IMR-90 (cell line): ENCODE results near the gene MT1G. TPM values are rescaled to one million over a fixed set of nuclear protein-coding genes. Genes with fewer than 3 reads are reported as not detected.

Experiments
- ATAC-seq: fragments of 200-7000 bp; cut with Tn5 transposase; 2 replicates; pipeline ENCODE4 v1.9.1; 2020; ENCODE audit warnings: low read depth, mild to moderate bottlenecking, moderate library complexity
- BruUV-seq: library from RNA; stranded (reverse); fragments of 400-500 nt; replicated peaks from 2 replicates; lab custom pipeline; 2021; lab: Mats Ljungman, UMichigan
- CTCF ChIA-PET: fragments of 300-600 bp; formaldehyde crosslinking; extraction: SDS; loops from one replicate; lab custom pipeline; 2021; ENCODE audit warnings: antibody characterized with exemption; lab: Yijun Ruan, JAX
- POLR2A ChIA-PET: fragments of 300-600 bp; sonication (Branson Sonifier 250); formaldehyde crosslinking; loops from one replicate; lab custom pipeline; 2022; ENCODE audit warnings: antibody characterized with exemption; ENCODE audit not compliant: unreplicated experiment; lab: Charles Lee
- DNase-seq: peaks from one replicate; pipeline ENCODE4 v3.0.0; 2013
- H2AFZ ChIP-seq: replicated peaks from 2 replicates; pipeline ENCODE3; 2013; ENCODE audit warnings: low read length, mild to moderate bottlenecking; ENCODE audit not compliant: poor library complexity
- H2AK5ac ChIP-seq: 2 replicates; pipeline ENCODE4 v1.6.1; 2013; ENCODE audit warnings: low read depth, low read length, inconsistent platforms
- H2AK9ac ChIP-seq: replicated peaks from 2 replicates; pipeline ENCODE3; 2013; ENCODE audit warnings: mild to moderate bottlenecking, low read depth, low read length, moderate library complexity; ENCODE audit not compliant: poor library complexity
- H2BK120ac ChIP-seq: 2 replicates; pipeline ENCODE4 v1.6.1; 2013; ENCODE audit warnings: low read depth, low read length, inconsistent platforms
- H2BK15ac ChIP-seq: 3 replicates; pipeline ENCODE4 v1.6.1; 2013; ENCODE audit warnings: low read depth, low read length, inconsistent platforms
- H2BK20ac ChIP-seq: 2 replicates; pipeline ENCODE4 v1.6.1; 2013; ENCODE audit warnings: low read depth, mild to moderate bottlenecking, inconsistent platforms, low read length, moderate library complexity
- H2BK5ac ChIP-seq: 2 replicates; pipeline ENCODE4 v1.6.1; 2013; ENCODE audit warnings: mild to moderate bottlenecking, low read depth, low read length, inconsistent platforms; ENCODE audit not compliant: poor library complexity, severe bottlenecking
- H3K14ac ChIP-seq: replicated peaks from 2 replicates; pipeline ENCODE4 v1.6.1; 2013; ENCODE audit warnings: low read depth, low read length, inconsistent platforms
- H3K18ac ChIP-seq: 2 replicates; pipeline ENCODE4 v1.6.1; 2013; ENCODE audit warnings: low read depth, low read length, control low read depth
- H3K23ac ChIP-seq: 2 replicates; pipeline ENCODE4 v1.6.1; 2013; ENCODE audit warnings: low read depth, low read length, inconsistent platforms
- H3K27ac ChIP-seq: 2 replicates; pipeline ENCODE4 v1.5.1; 2013; ENCODE audit warnings: mild to moderate bottlenecking, control low read depth, low read length; ENCODE audit not compliant: insufficient read depth
- H3K27me3 ChIP-seq: 2 replicates; pipeline ENCODE4 v1.6.1; 2013; ENCODE audit warnings: low read length; ENCODE audit not compliant: control insufficient read depth, insufficient read depth
- H3K36me3 ChIP-seq: 2 replicates; pipeline ENCODE4 v1.6.1; 2013; ENCODE audit warnings: low read length, mixed read lengths; ENCODE audit not compliant: control insufficient read depth, insufficient read depth
- H3K4ac ChIP-seq: 2 replicates; pipeline ENCODE4 v1.6.1; 2013; ENCODE audit warnings: low read depth, low read length, inconsistent platforms
- H3K4me1 ChIP-seq: 2 replicates; pipeline ENCODE4 v1.6.1; 2013; ENCODE audit warnings: low read length, mixed read lengths; ENCODE audit not compliant: control insufficient read depth, insufficient read depth
- H3K4me2 ChIP-seq: 2 replicates; pipeline ENCODE4 v1.6.1; 2013; ENCODE audit warnings: low read depth, mild to moderate bottlenecking, control low read depth, low read length, moderate library complexity
- H3K4me3 ChIP-seq: 2 replicates; pipeline ENCODE4 v1.5.1; 2013; ENCODE audit warnings: low read depth, mild to moderate bottlenecking, control low read depth, low read length, moderate library complexity; ENCODE audit not compliant: insufficient read depth
- H3K56ac ChIP-seq: 2 replicates; pipeline ENCODE4 v1.6.1; 2013; ENCODE audit warnings: low read length, inconsistent platforms; ENCODE audit not compliant: insufficient read depth; ENCODE audit errors: extremely low read depth
- H3K79me1 ChIP-seq, 2 experiments: 2 replicates each; pipeline ENCODE4 v1.6.1; 2013; ENCODE audit warnings: low read length in 2 of 2, inconsistent platforms in 1 of 2, low read depth in 1 of 2
- H3K9ac ChIP-seq: 2 replicates; pipeline ENCODE4 v1.6.1; 2013; ENCODE audit warnings: low read depth, low read length, control low read depth
- H3K9me1 ChIP-seq: 2 replicates; pipeline ENCODE4 v1.6.1; 2013; ENCODE audit warnings: low read length, inconsistent platforms; ENCODE audit not compliant: insufficient read depth
- H3K9me3 ChIP-seq: 2 replicates; pipeline ENCODE4 v1.6.1; 2013; ENCODE audit warnings: low read length; ENCODE audit not compliant: control insufficient read depth, insufficient read depth
- H4K20me1 ChIP-seq: 2 replicates; pipeline ENCODE4 v1.6.1; 2013; ENCODE audit warnings: low read length, inconsistent platforms; ENCODE audit not compliant: insufficient read depth
- H4K5ac ChIP-seq: 2 replicates; pipeline ENCODE4 v1.6.1; 2013; ENCODE audit warnings: mild to moderate bottlenecking, low read depth, low read length, control low read depth
- H4K8ac ChIP-seq, 2 experiments: 2 replicates each; pipeline ENCODE4 v1.6.1; 2013; ENCODE audit warnings: low read depth in 2 of 2, low read length in 2 of 2, control low read depth in 1 of 2, inconsistent platforms in 1 of 2
- H4K91ac ChIP-seq: 2 replicates; pipeline ENCODE4 v1.6.1; 2013; ENCODE audit warnings: low read depth, low read length, inconsistent platforms; ENCODE audit not compliant: insufficient read depth
- BHLHE40 ChIP-seq: fragments of 150-350 bp; IDR thresholded peaks from 2 replicates; pipeline ENCODE4 v1.6.1; 2016; ENCODE audit warnings: mild to moderate bottlenecking, low read depth, low read length
- CEBPB ChIP-seq: IDR thresholded peaks from 2 replicates; pipeline ENCODE4 v1.6.1; 2012; ENCODE audit warnings: low read depth, low read length, improper control_type of control experiment
- CTCF ChIP-seq: conservative IDR thresholded peaks from 2 replicates; pipeline ENCODE4 v1.5.1; 2012; ENCODE audit warnings: mild to moderate bottlenecking, low read depth, low read length, improper control_type of control experiment
- FOS ChIP-seq: fragments of 150-350 bp; IDR thresholded peaks from 2 replicates; pipeline ENCODE4 v1.6.1; 2016; ENCODE audit warnings: low read depth, low read length
- MAFK ChIP-seq: IDR thresholded peaks from 2 replicates; pipeline ENCODE4 v1.6.1; 2012; ENCODE audit warnings: low read depth, low read length, improper control_type of control experiment
- MAZ ChIP-seq: IDR thresholded peaks from 2 replicates; pipeline ENCODE4 v1.6.1; 2012; ENCODE audit warnings: low read depth, mild to moderate bottlenecking, low read length, improper control_type of control experiment, moderate library complexity, borderline replicate concordance
- MXI1 ChIP-seq: IDR thresholded peaks from 2 replicates; pipeline ENCODE4 v1.6.1; 2012; ENCODE audit warnings: low read depth, mild to moderate bottlenecking, low read length, moderate library complexity, borderline replicate concordance
- NFE2L2 ChIP-seq: fragments of 150-350 bp; IDR thresholded peaks from 2 replicates; pipeline ENCODE4 v1.6.1; 2016; ENCODE audit warnings: low read depth, mild to moderate bottlenecking, low read length
- RAD21 ChIP-seq: IDR thresholded peaks from 2 replicates; pipeline ENCODE4 v1.6.1; 2012; ENCODE audit warnings: low read length, improper control_type of control experiment
- RCOR1 ChIP-seq: IDR thresholded peaks from 2 replicates; pipeline ENCODE4 v1.6.1; 2012; ENCODE audit warnings: mild to moderate bottlenecking, low read length, improper control_type of control experiment; ENCODE audit not compliant: insufficient replicate concordance
- RFX5 ChIP-seq: IDR thresholded peaks from 2 replicates; pipeline ENCODE4 v1.8.0; 2012; ENCODE audit warnings: low read depth, mild to moderate bottlenecking, low read length, moderate library complexity
- SMC3 ChIP-seq: fragments of 150-350 bp; IDR thresholded peaks from 2 replicates; pipeline ENCODE4 v1.6.1; 2016; ENCODE audit warnings: low read depth, mild to moderate bottlenecking, antibody characterized with exemption, low read length, moderate library complexity
- USF2 ChIP-seq: fragments of 150-350 bp; IDR thresholded peaks from 2 replicates; pipeline ENCODE4 v1.6.1; 2017; ENCODE audit warnings: mild to moderate bottlenecking, antibody characterized with exemption, low read length, low read depth
- WGBS, 2 experiments: methylation state at CpG; one replicate each; pipeline versions ENCODE4 v1.1.5 to v1.1.7; 2013; ENCODE audit warnings: missing lambda C conversion rate in 2 of 2; ENCODE audit not compliant: insufficient read length in 1 of 2; ENCODE audit errors: extremely low coverage in 2 of 2; 5-methylcytosine and 5-hydroxymethylcytosine counted together
- dilution Hi-C: fragments of 300-500 bp; cut with HindIII; formaldehyde crosslinking; loops from one replicate; pipeline ENCODE4 v1.14.3; 2018; ENCODE audit warnings: low sequenced_read_pairs; ENCODE audit not compliant: unreplicated experiment
- in situ Hi-C: fragments of 300-500 bp; cut with MboI; formaldehyde crosslinking; loops from 3 replicates; pipeline ENCODE4 v1.14.3; 2019; ENCODE audit warnings: low sequenced_read_pairs, inconsistent platforms, mixed read lengths
- intact Hi-C: fragments of 100-400 bp; cut with micrococcal nuclease; formaldehyde crosslinking; loops from 2 replicates; pipeline ENCODE4 v1.10.0; 2022
- polyA plus RNA-seq, 3 experiments: library from polyadenylated mRNA; depleted of rRNA; stranded (reverse); fragments of >200 nt; gene quantifications; 2 replicates each; pipeline ENCODE4 v1.2.3, GENCODE V29; 2012; ENCODE audit warnings: low replicate concordance in 1 of 3
- total RNA-seq: library from RNA; depleted of rRNA; stranded (reverse); fragments of >200 nt; gene quantifications from 2 replicates; pipeline ENCODE4 v1.2.3, GENCODE V29; 2012
- TF ChIP-seq, protein P1 (sequence below): fragments of 150-350 bp; IDR thresholded peaks from 2 replicates; pipeline ENCODE4 v1.6.1; 2016; ENCODE audit warnings: low read depth, mild to moderate bottlenecking, low read length, moderate library complexity, borderline replicate concordance

MT1G gene
- total and polyA plus RNA-seq, 2 of the 4 experiments (the other 2 are of a cell fraction): 0.48 TPM; not detected in 1

- Histone ChIP-seq H2AK9ac (no peak overlapping the region), H3K4ac (no peak overlapping the region), H3K9me1 (0 out of 2 replicates have a peak, but pooled peaks cover under 1% of the 10 kb centered on the region), H4K5ac (no peak overlapping the region), H3K9ac (no peak overlapping the region), H4K91ac (no peak overlapping the region), H2BK15ac (no peak overlapping the region), H3K4me2 (no peak overlapping the region), H2BK120ac (no peak overlapping the region), H3K23ac (no peak overlapping the region), H2AFZ (no peak overlapping the region), H3K18ac (no peak overlapping the region), H3K27me3 (peaks cover 73% of the 10 kb centered on the region), H4K20me1 (no peaks in the 10 kb centered on the region; the same call in 1 of the 2 replicates), H3K27ac (no peak overlapping the region), H2BK5ac (no peak overlapping the region), H3K4me1 (no peaks in the 10 kb centered on the region), H3K79me1 (no peaks in the 10 kb centered on the region), H3K56ac (no peak overlapping the region), H2BK20ac (no peak overlapping the region), H4K8ac (no peak overlapping the region), H3K4me3 (no peak overlapping the region), H2AK5ac (no peak overlapping the region), H3K36me3 (no peaks in the 10 kb centered on the region), H3K14ac (no peak overlapping the region), H3K9me3 (no peaks in the 10 kb centered on the region)
- WGBS, 2 experiments: no CpG with 5 or more reads among the region's 1 CpG
- no peak for TF ChIP-seq BHLHE40
- no peak for TF ChIP-seq MAZ
- TF ChIP-seq, protein P1, sequence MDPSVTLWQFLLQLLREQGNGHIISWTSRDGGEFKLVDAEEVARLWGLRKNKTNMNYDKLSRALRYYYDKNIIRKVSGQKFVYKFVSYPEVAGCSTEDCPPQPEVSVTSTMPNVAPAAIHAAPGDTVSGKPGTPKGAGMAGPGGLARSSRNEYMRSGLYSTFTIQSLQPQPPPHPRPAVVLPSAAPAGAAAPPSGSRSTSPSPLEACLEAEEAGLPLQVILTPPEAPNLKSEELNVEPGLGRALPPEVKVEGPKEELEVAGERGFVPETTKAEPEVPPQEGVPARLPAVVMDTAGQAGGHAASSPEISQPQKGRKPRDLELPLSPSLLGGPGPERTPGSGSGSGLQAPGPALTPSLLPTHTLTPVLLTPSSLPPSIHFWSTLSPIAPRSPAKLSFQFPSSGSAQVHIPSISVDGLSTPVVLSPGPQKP: no peak
- TF ChIP-seq CTCF: no peak
- no peak for TF ChIP-seq FOS
- no peak for TF ChIP-seq MXI1
- TF ChIP-seq RAD21: no peak
- no peak for TF ChIP-seq CEBPB
- TF ChIP-seq USF2: no peak
- no peak for TF ChIP-seq RFX5
- TF ChIP-seq NFE2L2: no peak
- no peak for TF ChIP-seq RCOR1
- no peak for TF ChIP-seq SMC3
- TF ChIP-seq MAFK: no peak
- in situ Hi-C loops: no loop called here
- dilution Hi-C loops: no loop called here
- POLR2A ChIA-PET: no interaction called here
- no TSS peak for BruUV-seq
- CTCF ChIA-PET: no interaction called here
- intact Hi-C loops: no loop called here
- ATAC-seq: no peak
- DNase-seq: no peak
These were observed 15.3 kb downstream of the MT1G start for GRCh38 chr16:56652600-56652999.
